Mucosa of rectum (tissue), 2 donors: ENCODE measurements around the gene LRP6.

Experiments used
- H3K27ac ChIP-seq, 2 donors: one replicate each; pipeline ENCODE4 v1.7.0; 2013; ENCODE audit warnings: inconsistent platforms in 2 of 2, low read depth in 2 of 2, low read length in 2 of 2
- H3K27me3 ChIP-seq, 2 donors: one replicate each; pipeline ENCODE4 v1.7.0; 2013; ENCODE audit warnings: low read length in 2 of 2; ENCODE audit not compliant: control insufficient read depth in 2 of 2, insufficient read depth in 2 of 2
- H3K36me3 ChIP-seq, 2 donors: one replicate each; pipeline ENCODE4 v1.7.0; 2013; ENCODE audit warnings: low read length in 2 of 2; ENCODE audit not compliant: control insufficient read depth in 2 of 2, insufficient read depth in 2 of 2
- H3K4me1 ChIP-seq, 2 donors: one replicate each; pipeline ENCODE4 v1.7.0; 2013; ENCODE audit warnings: low read length in 2 of 2, mild to moderate bottlenecking in 1 of 2; ENCODE audit not compliant: control insufficient read depth in 2 of 2, insufficient read depth in 2 of 2
- H3K4me3 ChIP-seq, 2 donors: one replicate each; pipeline ENCODE4 v1.7.0; 2013; ENCODE audit warnings: low read length in 2 of 2
- H3K9ac ChIP-seq, 2 donors: one replicate each; pipeline ENCODE4 v1.7.0; 2013; ENCODE audit warnings: low read length in 2 of 2, low read depth in 1 of 2, mild to moderate bottlenecking in 1 of 2
- H3K9me3 ChIP-seq, 2 donors: one replicate each; pipeline ENCODE4 v1.7.0; 2013; ENCODE audit warnings: low read length in 2 of 2; ENCODE audit not compliant: control insufficient read depth in 2 of 2
- donor health status: healthy.
- donor health status: Normal muscosa, but diverticular disease.

Gene LRP6

GRCh38 chr12:12194206-12194605 is 72.6 kb downstream of the LRP6 start:
- Histone ChIP-seq H3K36me3 (peaks cover 0 to 2% of the 10 kb centered on the region in 2 donors), H3K27ac (no peak overlapping the region), H3K9me3 (no peaks in the 10 kb centered on the region), H3K9ac (no peak overlapping the region), H3K4me3 (no peak overlapping the region), H3K27me3 (no peaks in the 10 kb centered on the region), H3K4me1 (no peaks in the 10 kb centered on the region)

DNA sequence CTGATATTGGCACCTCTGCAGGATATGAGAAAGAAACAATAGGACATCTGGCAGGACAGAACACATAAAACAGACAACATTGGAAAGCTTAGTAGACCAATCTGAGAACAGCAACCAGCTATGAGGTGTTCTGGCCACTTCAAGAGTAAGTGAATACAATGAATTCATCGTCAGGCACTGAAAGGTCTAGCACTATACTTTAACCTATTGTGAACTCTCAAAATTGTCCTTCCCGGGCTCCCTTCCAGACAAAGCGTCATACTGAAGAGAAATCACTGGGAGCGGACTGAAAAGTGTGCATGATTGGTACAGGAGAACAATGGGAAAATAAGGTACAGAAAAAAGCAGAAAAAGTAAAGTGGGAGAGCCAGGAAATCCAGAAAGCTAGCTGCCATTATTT is 75.8 kb downstream of the LRP6 start:
- H3K9ac ChIP-seq: no peak overlapping the region
- no peaks in the 10 kb centered on the region for H3K4me1 ChIP-seq
- no peaks in the 10 kb centered on the region for H3K9me3 ChIP-seq
- no peaks in the 10 kb centered on the region for H3K27me3 ChIP-seq
- no peak overlapping the region for H3K4me3 ChIP-seq
- peaks cover 0 to 3% of the 10 kb centered on the region in 2 donors for H3K36me3 ChIP-seq
- H3K27ac ChIP-seq: no peak overlapping the region

- H3K27ac ChIP-seq: no peak overlapping the region
- H3K9me3 ChIP-seq: no peaks in the 10 kb centered on the region
- H3K9ac ChIP-seq: no peak overlapping the region
- no peaks in the 10 kb centered on the region for H3K27me3 ChIP-seq
- no peaks in the 10 kb centered on the region for H3K4me1 ChIP-seq
- H3K4me3 ChIP-seq: no peak overlapping the region
- H3K36me3 ChIP-seq: peaks cover 0 to 3% of the 10 kb centered on the region in 2 donors
These were observed 76.6 kb downstream of the LRP6 start for GRCh38 chr12:12190087-12190809.

- Histone ChIP-seq H3K27me3 (no peaks in the 10 kb centered on the region), H3K36me3 (peaks cover 5 to 6% of the 10 kb centered on the region in 2 donors), H3K27ac (no peak overlapping the region), H3K9me3 (no peaks in the 10 kb centered on the region), H3K9ac (no peak overlapping the region), H3K4me3 (no peak overlapping the region), H3K4me1 (no peaks in the 10 kb centered on the region)
These were observed 81.4 kb downstream of the LRP6 start for GRCh38 chr12:12185414-12185813.

GRCh38 chr12:12182703-12183365 is 84.0 kb downstream of the LRP6 start:
- Histone ChIP-seq H3K36me3 (peaks cover 5 to 6% of the 10 kb centered on the region in 2 donors), H3K4me3 (no peak overlapping the region), H3K9me3 (no peaks in the 10 kb centered on the region), H3K27me3 (no peaks in the 10 kb centered on the region), H3K4me1 (no peaks in the 10 kb centered on the region), H3K9ac (no peak overlapping the region), H3K27ac (no peak overlapping the region)

DNA sequence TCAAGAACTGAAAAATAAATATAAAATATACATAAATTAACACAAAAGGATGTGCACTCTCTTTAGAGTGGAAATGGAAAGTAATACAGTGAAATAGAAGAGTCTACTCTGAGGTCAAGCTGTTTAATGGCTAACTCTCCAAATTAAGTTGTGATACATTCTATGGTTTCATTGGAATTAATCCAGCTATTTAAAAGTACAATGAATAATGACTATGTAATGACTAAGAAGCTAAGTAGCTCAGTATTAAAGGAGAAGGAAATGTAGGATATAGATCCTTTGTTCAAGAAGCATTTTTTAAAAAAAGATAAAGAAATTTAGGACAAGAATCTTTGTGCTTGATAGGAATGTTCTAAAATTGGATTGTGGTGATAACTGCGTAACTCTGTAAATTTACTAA is 85.3 kb downstream of the LRP6 start:
- Histone ChIP-seq H3K36me3 (peaks cover 5 to 6% of the 10 kb centered on the region in 2 donors), H3K9ac (no peak overlapping the region), H3K27ac (no peak overlapping the region), H3K9me3 (no peaks in the 10 kb centered on the region), H3K4me1 (no peaks in the 10 kb centered on the region), H3K27me3 (no peaks in the 10 kb centered on the region), H3K4me3 (no peak overlapping the region)

DNA sequence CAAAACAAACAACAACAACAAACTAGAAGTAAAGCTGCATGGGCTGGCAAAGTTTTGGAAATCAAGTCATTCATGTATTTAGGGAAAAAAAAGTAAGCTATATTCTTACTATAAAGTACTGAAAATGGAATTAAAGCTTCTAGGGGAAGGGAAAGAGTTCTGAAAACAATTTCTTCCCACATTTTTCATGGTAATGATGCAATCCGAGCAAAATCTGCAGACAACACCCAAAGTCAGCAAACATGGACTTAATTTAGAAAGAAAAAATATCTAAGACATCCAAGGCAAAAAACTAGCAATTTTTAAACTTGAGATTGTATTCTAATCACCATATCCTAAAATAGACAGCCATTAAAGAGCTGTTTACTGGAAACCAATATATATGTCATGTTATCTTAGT is 86.3 kb downstream of the LRP6 start:
- no peaks in the 10 kb centered on the region for H3K9me3 ChIP-seq
- no peaks in the 10 kb centered on the region for H3K27me3 ChIP-seq
- H3K4me3 ChIP-seq: no peak overlapping the region
- H3K9ac ChIP-seq: no peak overlapping the region
- peaks cover 3 to 5% of the 10 kb centered on the region in 2 donors for H3K36me3 ChIP-seq
- H3K4me1 ChIP-seq: no peaks in the 10 kb centered on the region
- no peak overlapping the region for H3K27ac ChIP-seq

- H3K27ac ChIP-seq: no peak overlapping the region
- no peaks in the 10 kb centered on the region for H3K4me1 ChIP-seq
- H3K27me3 ChIP-seq: no peaks in the 10 kb centered on the region
- H3K4me3 ChIP-seq: no peak overlapping the region
- H3K9ac ChIP-seq: no peak overlapping the region
- no peaks in the 10 kb centered on the region for H3K9me3 ChIP-seq
- peaks cover 3 to 5% of the 10 kb centered on the region in 2 donors for H3K36me3 ChIP-seq
These were observed 86.7 kb downstream of the LRP6 start for GRCh38 chr12:12180136-12180535.

DNA sequence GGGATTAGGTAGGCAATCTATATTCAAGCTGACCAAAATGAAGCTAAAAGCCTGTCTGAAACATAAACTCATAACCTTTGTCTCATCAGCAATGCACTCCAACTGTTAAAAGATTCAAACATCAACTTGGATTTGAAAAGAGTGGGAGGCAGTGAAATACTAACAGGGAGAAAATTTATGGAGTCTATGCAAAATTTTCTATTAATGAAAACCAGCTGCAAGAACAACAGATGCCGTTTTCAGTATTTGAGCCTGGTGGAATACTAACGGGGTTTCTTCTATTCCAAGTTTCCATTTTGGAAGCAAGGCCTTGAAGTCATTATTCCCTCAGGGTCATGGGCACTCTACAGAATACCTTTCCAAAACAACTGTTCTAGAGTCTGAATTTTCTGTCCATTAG is 88.3 kb downstream of the LRP6 start:
- Histone ChIP-seq H3K27ac (no peak overlapping the region), H3K9me3 (no peaks in the 10 kb centered on the region), H3K4me1 (no peaks in the 10 kb centered on the region), H3K36me3 (peaks cover 3 to 5% of the 10 kb centered on the region in 2 donors), H3K9ac (no peak overlapping the region), H3K27me3 (no peaks in the 10 kb centered on the region), H3K4me3 (no peak overlapping the region)

- Histone ChIP-seq H3K4me3 (no peak overlapping the region), H3K36me3 (peaks cover 3 to 5% of the 10 kb centered on the region in 2 donors)
These were observed 90.4 kb downstream of the LRP6 start for GRCh38 chr12:12176402-12176801.

More at GRCh38 chr12:12176402-12176801, 90.4 kb downstream of the LRP6 start:
- Histone ChIP-seq H3K9me3 (no peaks in the 10 kb centered on the region), H3K9ac (no peak overlapping the region), H3K4me1 (no peaks in the 10 kb centered on the region), H3K27me3 (no peaks in the 10 kb centered on the region), H3K27ac (no peak overlapping the region)
